ENCODE data around the gene TNFRSF13B.

Gene TNFRSF13B

GRCh38 chr17:16935786-16936185 lies 36.1 kb downstream of the TNFRSF13B start:
- DNase-seq = no peak

- no peak for DNase-seq
These were observed 36.7 kb downstream of the TNFRSF13B start for GRCh38 chr17:16935241-16935663.

GRCh38 chr17:16934836-16935235 lies 37.1 kb downstream of the TNFRSF13B start:
- no peak for DNase-seq

DNA sequence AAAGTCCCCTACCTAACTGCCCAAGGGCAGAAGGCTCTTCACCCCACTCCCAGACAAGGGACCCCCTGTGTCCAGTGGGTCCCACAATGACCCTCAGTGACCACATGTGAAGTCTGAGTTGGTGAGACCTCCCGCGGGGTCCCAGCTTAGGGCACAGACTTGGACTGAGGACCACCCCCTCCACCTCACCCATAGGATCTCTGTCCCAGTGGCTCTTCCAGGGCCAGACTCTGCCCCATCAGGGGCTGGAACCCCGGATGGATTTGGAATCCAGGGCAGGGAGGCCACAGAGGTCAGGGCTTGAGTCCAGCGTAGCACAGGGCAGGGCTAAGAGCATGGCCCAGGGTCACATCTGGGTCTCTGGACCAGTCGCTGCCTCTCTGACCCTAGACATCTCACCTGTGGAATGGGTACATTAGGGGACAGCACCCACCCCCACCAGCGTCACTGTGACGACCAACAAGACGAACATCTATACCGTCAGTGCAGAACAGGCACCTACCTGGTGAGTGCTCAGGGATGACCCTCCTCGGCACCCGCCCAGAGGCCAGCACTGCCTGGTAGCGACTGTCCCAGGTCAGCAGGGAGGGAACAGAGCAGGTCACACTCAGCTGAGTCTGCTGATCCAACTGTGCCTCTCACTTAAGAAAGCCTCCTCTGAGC lies 37.7 kb downstream of the TNFRSF13B start:
- DNase-seq = no peak

- DNase-seq = no peak
These were observed 38.4 kb downstream of the TNFRSF13B start for GRCh38 chr17:16933317-16934132.

DNA sequence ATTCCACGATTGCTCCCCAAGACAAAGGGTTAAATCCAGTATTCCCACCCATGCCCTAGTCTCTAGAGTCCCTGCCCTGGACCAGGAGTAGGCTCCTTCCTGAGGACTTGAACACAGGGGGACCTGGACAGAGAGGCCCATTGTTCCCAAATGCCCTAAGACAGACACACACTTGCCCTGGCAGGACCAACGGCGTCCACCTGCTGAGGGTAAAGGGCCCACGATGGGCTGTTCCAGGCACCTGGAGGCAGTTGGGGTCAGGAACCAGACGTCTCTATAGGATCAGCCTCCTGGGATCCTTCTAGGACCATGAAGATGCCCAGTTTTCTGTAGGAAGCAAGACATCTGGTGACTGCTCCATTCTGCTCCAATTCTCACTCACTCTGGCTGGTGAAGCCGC lies 39.3 kb downstream of the TNFRSF13B start:
- no peak for DNase-seq

DNA sequence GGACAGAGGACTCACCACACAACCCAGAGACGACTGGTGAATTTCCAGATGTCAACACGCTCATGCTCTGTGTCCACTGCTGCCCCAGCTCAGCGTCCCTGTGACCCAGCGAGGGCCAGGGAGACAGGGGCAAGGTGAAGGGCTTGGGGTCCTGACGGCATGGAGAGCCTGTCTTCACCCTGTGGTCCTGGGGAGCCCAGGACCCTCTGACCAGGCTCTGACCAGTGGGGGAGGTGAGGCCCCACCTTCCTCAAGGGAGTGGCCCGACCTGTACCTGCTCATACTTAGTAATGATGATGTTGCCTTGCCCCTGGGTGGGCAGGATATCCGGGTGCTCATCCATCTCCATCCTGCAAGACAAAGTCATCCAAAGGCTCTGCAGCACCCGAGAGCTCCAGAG lies 39.8 kb downstream of the TNFRSF13B start:
- DNase-seq = no peak

GRCh38 chr17:16931318-16932060 lies 40.4 kb downstream of the TNFRSF13B start:
- no peak for DNase-seq

- DNase-seq = no peak
These were observed 41.2 kb downstream of the TNFRSF13B start for GRCh38 chr17:16930571-16931317.

DNA sequence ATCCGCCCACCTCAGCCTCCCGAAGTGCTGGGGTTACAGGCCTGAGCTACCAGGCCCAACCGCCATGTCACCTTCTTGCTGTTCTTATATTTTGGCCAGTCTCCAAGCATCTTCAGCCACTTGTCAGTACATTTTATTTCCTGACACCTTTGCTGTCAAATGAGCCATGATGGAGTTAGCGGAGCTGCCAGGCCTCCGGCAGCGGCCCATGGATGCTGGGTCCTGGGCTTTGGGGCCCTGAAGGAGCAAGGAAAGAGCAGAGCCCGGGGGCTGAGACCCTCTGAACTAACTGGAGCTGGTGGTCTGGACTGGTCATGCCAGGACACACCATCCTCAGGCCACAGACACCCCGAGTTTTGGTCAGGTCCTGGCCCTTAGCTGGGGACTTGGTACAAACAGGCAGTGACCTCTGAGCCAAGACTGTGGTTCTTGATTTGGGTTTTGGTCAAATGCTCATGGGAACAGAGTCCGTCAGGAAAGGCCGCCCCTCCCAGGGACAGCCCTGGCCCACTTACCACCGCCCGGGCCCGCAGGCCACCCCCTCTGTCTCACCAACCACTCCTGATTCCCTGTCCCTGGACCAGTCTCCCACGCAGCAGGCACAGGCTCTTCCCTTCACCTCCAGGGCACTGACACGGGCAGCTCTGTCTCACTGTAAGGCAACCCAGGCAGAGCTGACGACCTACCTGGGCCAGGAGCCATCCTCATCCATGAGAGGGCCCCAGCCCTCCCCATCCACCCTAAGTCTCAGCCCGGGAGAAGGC lies 42.0 kb downstream of the TNFRSF13B start:
- no peak for DNase-seq

DNA sequence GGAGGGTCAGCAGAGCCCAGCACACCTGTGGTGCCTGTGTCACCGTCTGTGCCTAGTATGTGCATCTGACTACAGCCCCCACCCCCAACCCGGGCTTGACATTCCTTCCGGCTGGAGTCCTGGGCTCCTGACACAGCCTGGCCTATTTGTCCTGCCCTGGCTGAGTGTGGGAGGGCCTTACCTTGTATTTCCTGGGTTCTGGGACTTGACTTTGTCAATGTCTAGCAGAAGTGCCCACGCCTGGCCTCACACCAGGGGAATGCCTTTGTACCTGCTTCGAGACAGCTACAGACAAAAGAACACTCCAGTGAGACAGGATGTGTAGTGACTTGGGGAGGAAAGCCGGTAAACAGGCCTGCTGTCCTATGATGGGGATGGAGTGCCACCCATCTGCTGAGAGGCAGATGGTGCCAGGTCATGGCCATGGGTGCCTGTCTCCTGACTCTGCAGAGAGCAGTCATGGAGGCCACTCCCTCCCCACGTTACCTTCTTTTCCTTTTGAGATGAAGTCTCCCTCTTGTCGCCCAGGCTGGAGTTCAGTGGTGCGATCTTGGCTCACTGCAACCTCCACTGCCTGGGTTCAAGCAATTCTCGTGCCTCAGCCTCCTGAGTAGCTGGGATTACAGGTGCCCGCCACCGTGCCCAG lies 42.8 kb downstream of the TNFRSF13B start:
- peak; percentile 67 for DNase-seq

DNA sequence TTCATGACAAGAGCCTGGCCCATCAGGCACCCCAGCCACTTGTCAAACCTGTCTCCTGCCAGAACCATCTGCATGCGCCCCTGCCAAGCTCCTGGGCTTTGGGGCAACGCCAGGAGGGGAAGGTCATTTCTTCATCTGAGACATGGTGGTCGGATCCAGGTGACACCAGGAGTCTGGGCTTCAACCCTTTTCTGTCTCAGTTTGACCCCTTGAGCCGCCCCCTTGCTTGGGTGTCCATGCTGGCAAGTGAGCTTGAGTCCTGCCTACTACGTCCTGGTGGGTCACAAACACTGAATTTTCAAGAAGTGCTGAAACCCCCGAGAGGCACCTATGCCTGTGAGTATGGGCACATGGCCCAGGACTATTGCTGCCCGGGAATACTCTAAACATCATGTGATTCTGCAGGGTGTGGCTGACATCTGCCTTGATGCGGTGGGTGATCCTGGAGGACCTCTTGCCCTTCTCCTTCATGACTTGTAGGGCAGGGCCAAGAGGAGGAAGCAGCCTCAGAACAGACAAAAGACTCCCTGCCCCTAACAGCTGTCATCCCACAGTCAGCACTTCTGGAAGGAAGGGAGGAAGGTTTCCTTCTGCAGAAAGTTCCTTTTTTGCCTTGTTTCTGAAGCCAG lies 43.4 kb downstream of the TNFRSF13B start:
- no peak for DNase-seq

DNA sequence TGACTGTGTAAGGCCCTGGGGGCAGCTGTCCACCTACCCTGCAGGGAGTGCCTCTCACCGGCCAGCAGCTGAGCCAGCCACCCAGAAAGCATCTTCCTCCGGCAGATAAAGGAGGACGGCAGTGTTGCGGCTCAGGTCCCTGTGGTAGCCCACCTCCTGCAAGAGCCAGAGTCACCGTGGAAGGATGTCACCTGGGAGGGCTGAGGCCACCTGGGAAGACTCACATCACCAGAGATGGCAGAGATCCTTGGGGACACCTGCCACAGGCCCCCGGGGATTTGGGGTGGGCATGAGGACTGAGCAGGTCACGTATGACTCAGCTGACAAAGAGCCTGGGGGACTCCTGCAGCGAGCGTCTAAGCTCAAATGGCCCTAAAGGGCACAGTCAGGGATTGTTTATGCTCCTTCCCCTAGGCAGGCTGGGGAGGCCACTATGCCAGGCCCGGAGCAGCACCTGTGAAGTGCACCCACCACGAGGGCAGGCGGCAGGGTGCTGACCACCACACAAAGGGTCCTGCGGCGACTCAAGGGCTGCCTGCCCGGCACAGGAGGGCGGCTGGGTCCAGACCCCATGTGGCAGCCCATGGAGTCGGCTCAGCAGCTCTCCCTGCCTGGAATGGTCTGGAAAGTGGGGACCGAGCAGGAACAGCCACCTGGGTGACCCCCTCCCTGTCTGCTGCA lies 44.1 kb downstream of the TNFRSF13B start:
- DNase-seq = no peak

DNA sequence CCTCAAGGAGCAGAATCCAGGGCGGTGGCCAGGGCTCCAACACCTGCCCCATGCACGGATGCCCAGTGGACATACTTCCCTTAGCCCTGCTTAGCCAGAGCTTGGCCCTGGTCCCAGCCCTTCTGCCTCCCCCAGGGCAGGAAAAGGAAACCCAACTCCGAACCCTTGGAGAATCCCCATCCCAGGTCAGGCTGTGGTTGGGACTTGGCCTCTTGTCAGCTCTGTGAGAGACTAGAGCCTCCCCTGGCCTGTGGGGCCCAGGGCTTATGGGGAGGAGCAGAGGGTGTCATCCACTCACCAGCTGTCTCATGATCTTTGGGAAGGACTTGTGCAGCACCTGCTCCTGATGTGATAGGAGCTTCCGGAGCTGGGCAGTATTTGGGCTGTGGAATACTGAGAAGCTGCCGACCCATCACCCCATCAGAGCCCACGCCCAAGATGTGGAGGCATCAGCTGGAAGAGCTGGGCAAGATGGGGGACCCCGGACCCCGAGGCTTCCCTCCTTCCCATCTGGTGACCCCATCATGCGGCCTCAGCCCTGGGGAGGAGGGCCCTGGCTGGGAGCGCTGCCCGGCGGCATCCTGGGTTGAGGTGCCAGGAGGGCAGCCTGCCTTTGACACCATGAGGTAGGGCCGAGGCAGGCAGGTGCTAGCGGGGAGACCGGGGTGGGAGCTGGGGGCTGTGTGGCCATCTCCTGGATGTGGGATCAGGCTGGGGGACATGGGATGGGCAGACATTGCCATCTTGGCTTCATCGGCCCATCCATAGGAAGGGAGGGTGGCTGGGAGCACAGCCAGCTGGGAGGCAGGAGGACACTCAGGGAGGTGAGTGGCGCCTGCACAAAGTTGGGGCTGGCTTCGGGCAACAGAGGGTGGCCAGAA lies 45.1 kb downstream of the TNFRSF13B start:
- DNase-seq = peak; percentile 13

- no peak for DNase-seq
These were observed 45.8 kb downstream of the TNFRSF13B start for GRCh38 chr17:16926061-16926511.

DNA sequence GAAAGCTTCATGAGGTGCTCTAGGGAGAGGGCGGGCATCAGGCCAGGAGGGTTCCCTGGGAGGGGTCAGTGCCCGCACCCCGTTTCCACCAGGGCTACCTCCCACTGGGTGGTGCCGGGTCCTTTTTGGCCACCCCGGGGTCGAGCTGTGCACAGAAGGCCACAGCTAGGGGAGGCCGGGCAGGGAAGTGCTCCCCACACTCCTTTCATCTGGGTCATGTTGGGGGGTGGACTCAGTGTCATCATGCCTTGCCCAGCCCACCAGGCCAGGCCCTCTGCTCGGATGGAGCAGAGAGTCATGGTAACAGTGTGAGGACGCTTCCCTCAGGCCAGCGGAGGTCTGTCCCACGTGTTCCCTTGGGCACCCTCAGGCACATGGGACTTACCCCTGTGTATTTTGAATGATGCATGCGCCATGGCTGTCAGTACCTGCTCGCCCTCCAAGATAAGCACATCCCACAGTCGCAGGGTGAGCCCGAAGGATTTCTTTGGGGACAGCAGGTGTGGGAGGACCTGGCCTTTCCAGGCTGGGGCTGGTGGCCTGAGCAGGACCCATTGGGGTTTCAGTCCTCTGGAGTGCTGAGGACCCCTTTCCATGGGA lies 46.4 kb downstream of the TNFRSF13B start:
- DNase-seq = no peak

- no peak for DNase-seq
These were observed 47.0 kb downstream of the TNFRSF13B start for GRCh38 chr17:16924696-16925440.

Measured in NCI-H524 treated with DMSO at 0.1 percent for 48 hours (cell line).